ENCODE measurements around the gene PNMA8B.

PNMA8B gene

GRCh38 chr19:46494941-46495785 is 504 bp downstream of the PNMA8B start:
- no peak overlapping the region for H2AK5ac ChIP-seq (ENCODE audit: low read length, severe bottlenecking)
- H3K9ac ChIP-seq (ENCODE audit: low read length) = peak overlapping the region; percentile 61
- H3K4me2 ChIP-seq (ENCODE audit: low read length, poor library complexity, severe bottlenecking) = peak overlapping the region; percentile 81
- H3K4ac ChIP-seq (ENCODE audit: low read depth in 1 of 2, low read length in 2 of 2) = peak overlapping the region; percentile 29 to 75
- peak overlapping the region; percentile 92 for H2AFZ ChIP-seq (ENCODE audit: low read depth, low read length)
- no peak for DNase-seq
- 60% methylated on average over 49 of the region's 49 CpGs for WGBS
- peak overlapping the region; percentile 77 for H4K91ac ChIP-seq (ENCODE audit: low read length)
- H3K79me1 ChIP-seq (replicated peaks; ENCODE audit: low read length, poor library complexity, severe bottlenecking) = no peaks in the 10 kb centered on the region
- H3K9me3 ChIP-seq (ENCODE audit: control insufficient read depth, low read length) = no peaks in the 10 kb centered on the region
- peak overlapping the region; percentile 58 to 90 for H3K18ac ChIP-seq (ENCODE audit: low read depth in 1 of 2, low read length in 2 of 2)
- peak overlapping the region; percentile 11 for H2BK120ac ChIP-seq (ENCODE audit: low read depth, low read length)
- peak overlapping the region in 1 of 2 experiments; percentile 50 for H3K14ac ChIP-seq (ENCODE audit: low read length in 2 of 2)
- H3K27me3 ChIP-seq (ENCODE audit: control insufficient read depth in 1 of 2, insufficient read depth in 1 of 2, low read length in 2 of 2) = peaks cover 23 to 36% of the 10 kb centered on the region in 2 experiments
- no peak overlapping the region for H3K23ac ChIP-seq (ENCODE audit: low read length in 2 of 2)
- H3K36me3 ChIP-seq (ENCODE audit: control insufficient read depth in 1 of 2, insufficient read depth in 2 of 2, low read depth in 1 of 2, low read length in 2 of 2) = no peaks in the 10 kb centered on the region
- H3K4me1 ChIP-seq (ENCODE audit: control insufficient read depth, insufficient read depth, low read depth, low read length) = peaks cover 16% of the 10 kb centered on the region
- H2BK12ac ChIP-seq (ENCODE audit: low read length in 2 of 2) = no peak overlapping the region
- no peak overlapping the region for H2BK5ac ChIP-seq (ENCODE audit: low read depth, low read length, poor library complexity, severe bottlenecking)
- H2BK15ac ChIP-seq (ENCODE audit: low read depth, poor library complexity, severe bottlenecking) = peak overlapping the region; percentile 21
- no peak overlapping the region for H3K27ac ChIP-seq (ENCODE audit: low read length, poor library complexity, severe bottlenecking)
- peak overlapping the region; percentile 98 for H4K8ac ChIP-seq (ENCODE audit: low read length)
- H3K4me3 ChIP-seq (ENCODE audit: insufficient read depth in 1 of 2, low read depth in 1 of 2, low read length in 2 of 2) = peak overlapping the region; percentile 50 to 70

DNA sequence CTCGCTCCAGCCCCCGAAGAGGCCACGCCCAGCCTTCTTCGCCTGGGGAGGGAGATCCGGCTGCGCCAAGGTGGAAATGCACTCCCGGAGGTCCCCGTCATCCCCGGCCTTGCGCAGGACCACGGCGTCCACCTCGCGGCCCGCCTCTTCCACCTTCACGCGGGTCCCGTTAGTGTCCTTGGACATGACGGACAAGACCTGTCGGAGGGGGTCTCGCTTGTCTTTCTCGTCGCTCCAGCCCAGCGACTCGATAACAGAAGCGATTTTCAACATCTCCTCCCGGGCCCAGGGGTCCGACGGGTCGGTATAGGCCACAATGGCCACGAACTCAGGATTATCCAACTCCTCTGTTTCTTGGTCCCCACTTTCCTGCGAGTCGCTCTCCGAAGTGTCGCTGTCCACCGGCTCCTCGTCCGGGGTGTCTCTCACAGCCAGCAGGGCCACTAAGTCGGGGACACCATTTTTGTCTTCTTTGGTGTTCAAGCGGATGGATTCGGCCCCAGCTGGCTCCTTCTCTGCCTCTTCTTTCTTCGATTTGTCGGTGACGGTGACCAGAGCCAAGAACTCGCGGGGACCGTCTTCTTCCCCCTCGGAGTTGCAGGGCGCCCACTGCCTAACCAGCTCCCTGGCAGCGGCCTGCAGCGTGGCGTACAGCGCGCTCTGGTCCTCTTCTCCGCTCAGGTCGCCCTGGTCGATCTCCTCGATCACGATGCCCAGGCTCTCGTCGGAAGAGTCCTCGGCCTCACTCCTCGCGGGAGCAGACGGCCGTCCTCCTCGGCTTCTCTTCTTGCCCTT is 1.3 kb downstream of the PNMA8B start:
- Histone ChIP-seq H3K4ac (ENCODE audit: low read depth in 1 of 2, low read length in 2 of 2) (no peak overlapping the region), H2BK12ac (ENCODE audit: low read length in 2 of 2) (no peak overlapping the region), H3K23ac (ENCODE audit: low read length in 2 of 2) (no peak overlapping the region), H3K14ac (ENCODE audit: low read length in 2 of 2) (no peak overlapping the region), H3K27ac (ENCODE audit: low read length, poor library complexity, severe bottlenecking) (no peak overlapping the region), H3K4me2 (ENCODE audit: low read length, poor library complexity, severe bottlenecking) (no peak overlapping the region), H2BK120ac (ENCODE audit: low read depth, low read length) (no peak overlapping the region), H2BK15ac (ENCODE audit: low read depth, poor library complexity, severe bottlenecking) (no peak overlapping the region), H2AK5ac (ENCODE audit: low read length, severe bottlenecking) (no peak overlapping the region), H3K4me3 (ENCODE audit: insufficient read depth in 1 of 2, low read depth in 1 of 2, low read length in 2 of 2) (no peak overlapping the region), H3K4me1 (ENCODE audit: control insufficient read depth, insufficient read depth, low read depth, low read length) (peaks cover 24% of the 10 kb centered on the region), H3K9ac (ENCODE audit: low read length) (no peak overlapping the region), H4K8ac (ENCODE audit: low read length) (no peak overlapping the region), H4K91ac (ENCODE audit: low read length) (no peak overlapping the region), H3K36me3 (ENCODE audit: control insufficient read depth in 1 of 2, insufficient read depth in 2 of 2, low read depth in 1 of 2, low read length in 2 of 2) (no peaks in the 10 kb centered on the region), H3K9me3 (ENCODE audit: control insufficient read depth, low read length) (no peaks in the 10 kb centered on the region), H2AFZ (ENCODE audit: low read depth, low read length) (no peak overlapping the region), H3K18ac (ENCODE audit: low read depth in 1 of 2, low read length in 2 of 2) (no peak overlapping the region), H2BK5ac (ENCODE audit: low read depth, low read length, poor library complexity, severe bottlenecking) (no peak overlapping the region), H3K27me3 (ENCODE audit: control insufficient read depth in 1 of 2, insufficient read depth in 1 of 2, low read length in 2 of 2) (peaks cover 23 to 43% of the 10 kb centered on the region in 2 experiments), H3K79me1 (replicated peaks; ENCODE audit: low read length, poor library complexity, severe bottlenecking) (no peaks in the 10 kb centered on the region)
- 95% methylated on average over 67 of the region's 67 CpGs for WGBS
- DNase-seq = no peak

- H2BK5ac ChIP-seq (ENCODE audit: low read depth, low read length, poor library complexity, severe bottlenecking) = no peak overlapping the region
- H4K91ac ChIP-seq (ENCODE audit: low read length) = peak overlapping the region; percentile 70
- H3K36me3 ChIP-seq (ENCODE audit: control insufficient read depth in 1 of 2, insufficient read depth in 2 of 2, low read depth in 1 of 2, low read length in 2 of 2) = no peaks in the 10 kb centered on the region
- no peak overlapping the region for H3K27ac ChIP-seq (ENCODE audit: low read length, poor library complexity, severe bottlenecking)
- peaks cover 24% of the 10 kb centered on the region for H3K4me1 ChIP-seq (ENCODE audit: control insufficient read depth, insufficient read depth, low read depth, low read length)
- H3K27me3 ChIP-seq (ENCODE audit: control insufficient read depth in 1 of 2, insufficient read depth in 1 of 2, low read length in 2 of 2) = peaks cover 23 to 46% of the 10 kb centered on the region in 2 experiments
- peak overlapping the region; percentile 21 for H3K4me2 ChIP-seq (ENCODE audit: low read length, poor library complexity, severe bottlenecking)
- peak overlapping the region; percentile 52 for H2BK120ac ChIP-seq (ENCODE audit: low read depth, low read length)
- H2BK15ac ChIP-seq (ENCODE audit: low read depth, poor library complexity, severe bottlenecking) = peak overlapping the region; percentile 89
- no peak overlapping the region for H3K14ac ChIP-seq (ENCODE audit: low read length in 2 of 2)
- H2AK5ac ChIP-seq (ENCODE audit: low read length, severe bottlenecking) = no peak overlapping the region
- H3K23ac ChIP-seq (ENCODE audit: low read length in 2 of 2) = no peak overlapping the region
- H3K79me1 ChIP-seq (replicated peaks; ENCODE audit: low read length, poor library complexity, severe bottlenecking) = no peaks in the 10 kb centered on the region
- no peak overlapping the region for H3K4ac ChIP-seq (ENCODE audit: low read depth in 1 of 2, low read length in 2 of 2)
- H3K9ac ChIP-seq (ENCODE audit: low read length) = peak overlapping the region; percentile 64
- no peaks in the 10 kb centered on the region for H3K9me3 ChIP-seq (ENCODE audit: control insufficient read depth, low read length)
- no peak overlapping the region for H2AFZ ChIP-seq (ENCODE audit: low read depth, low read length)
- H4K8ac ChIP-seq (ENCODE audit: low read length) = peak overlapping the region; percentile 85
- DNase-seq = no peak
- peak overlapping the region in 1 of 2 experiments; percentile 55 for H3K18ac ChIP-seq (ENCODE audit: low read depth in 1 of 2, low read length in 2 of 2)
- no peak overlapping the region for H3K4me3 ChIP-seq (ENCODE audit: insufficient read depth in 1 of 2, low read depth in 1 of 2, low read length in 2 of 2)
- H2BK12ac ChIP-seq (ENCODE audit: low read length in 2 of 2) = peak overlapping the region in 1 of 2 experiments; percentile 7
- WGBS = 39% methylated on average over 75 of the region's 92 CpGs
Observed at GRCh38 chr19:46493236-46494145, 2.2 kb downstream of the PNMA8B start.
